ENCODE results near the gene ROBO3. TPM values are rescaled to one million over a fixed set of nuclear protein-coding genes. Genes with fewer than 3 reads are reported as not detected.
A peak's percentile ranks its signal among the peaks of the same experiment; 100 is the strongest.

Gene ROBO3
- total RNA-seq, 1 donor from 2014 or later: 5.9 TPM

GRCh38 chr11:124834526-124835180 lies 30.6 kb upstream of the ROBO3 start:
- H3K9me3 Mint-ChIP-seq (ENCODE audit: unreplicated experiment): peaks cover 1% of the 10 kb centered on the region
- no peaks in the 10 kb centered on the region for H3K36me3 Mint-ChIP-seq (ENCODE audit: unreplicated experiment)
- DNase-seq: no peak
- no peak overlapping the region for H3K4me3 Mint-ChIP-seq (ENCODE audit: unreplicated experiment)
- peaks cover 9% of the 10 kb centered on the region for H3K27me3 Mint-ChIP-seq (ENCODE audit: unreplicated experiment)
- no peak overlapping the region for H3K27ac Mint-ChIP-seq (ENCODE audit: unreplicated experiment)
- H3K4me1 Mint-ChIP-seq (ENCODE audit: low read depth, unreplicated experiment): peaks cover 1% of the 10 kb centered on the region
- TF ChIP-seq CTCF (IDR thresholded peaks at IDR 0.05; ENCODE audit: partially characterized antibody, unreplicated experiment): no peak

GRCh38 chr11:124835918-124836317 lies 29.3 kb upstream of the ROBO3 start:
- H3K27ac Mint-ChIP-seq (ENCODE audit: unreplicated experiment): no peak overlapping the region
- no peak overlapping the region for H3K4me3 Mint-ChIP-seq (ENCODE audit: unreplicated experiment)

GRCh38 chr11:124837491-124837856 lies 27.8 kb upstream of the ROBO3 start:
- no peaks in the 10 kb centered on the region for H3K36me3 Mint-ChIP-seq (ENCODE audit: unreplicated experiment)
- no peak overlapping the region for H3K27ac Mint-ChIP-seq (ENCODE audit: unreplicated experiment)
- H3K4me1 Mint-ChIP-seq (ENCODE audit: low read depth, unreplicated experiment): peaks cover 6% of the 10 kb centered on the region
- H3K27me3 Mint-ChIP-seq (ENCODE audit: unreplicated experiment): peaks cover 28% of the 10 kb centered on the region
- H3K4me3 Mint-ChIP-seq (ENCODE audit: unreplicated experiment): no peak overlapping the region
- peaks cover 3% of the 10 kb centered on the region for H3K9me3 Mint-ChIP-seq (ENCODE audit: unreplicated experiment)
- no peak for DNase-seq
- no peak for TF ChIP-seq CTCF (IDR thresholded peaks at IDR 0.05; ENCODE audit: partially characterized antibody, unreplicated experiment)

More at GRCh38 chr11:124835918-124836317, 29.3 kb upstream of the ROBO3 start:
- no peak for DNase-seq
- Mint-ChIP-seq H3K4me1 (ENCODE audit: low read depth, unreplicated experiment) (peaks cover 6% of the 10 kb centered on the region), H3K9me3 (ENCODE audit: unreplicated experiment) (peaks cover 1% of the 10 kb centered on the region), H3K36me3 (ENCODE audit: unreplicated experiment) (no peaks in the 10 kb centered on the region), H3K27me3 (ENCODE audit: unreplicated experiment) (peaks cover 18% of the 10 kb centered on the region)
- no peak for TF ChIP-seq CTCF (IDR thresholded peaks at IDR 0.05; ENCODE audit: partially characterized antibody, unreplicated experiment)

- DNase-seq: no peak
- Mint-ChIP-seq H3K27ac (ENCODE audit: unreplicated experiment) (no peak overlapping the region), H3K4me1 (ENCODE audit: low read depth, unreplicated experiment) (peaks cover 6% of the 10 kb centered on the region), H3K27me3 (ENCODE audit: unreplicated experiment) (peaks cover 37% of the 10 kb centered on the region), H3K36me3 (ENCODE audit: unreplicated experiment) (no peaks in the 10 kb centered on the region), H3K4me3 (ENCODE audit: unreplicated experiment) (peak overlapping the region; percentile 76), H3K9me3 (ENCODE audit: unreplicated experiment) (peaks cover 6% of the 10 kb centered on the region)
- no peak for TF ChIP-seq CTCF (IDR thresholded peaks at IDR 0.05; ENCODE audit: partially characterized antibody, unreplicated experiment)
These were observed 26.5 kb upstream of the ROBO3 start for GRCh38 chr11:124838805-124839127.

GRCh38 chr11:124839128-124839971 lies 25.9 kb upstream of the ROBO3 start:
- Mint-ChIP-seq H3K4me1 (ENCODE audit: low read depth, unreplicated experiment) (peaks cover 6% of the 10 kb centered on the region), H3K36me3 (ENCODE audit: unreplicated experiment) (no peaks in the 10 kb centered on the region), H3K9me3 (ENCODE audit: unreplicated experiment) (peaks cover 6% of the 10 kb centered on the region), H3K27me3 (ENCODE audit: unreplicated experiment) (peaks cover 39% of the 10 kb centered on the region), H3K4me3 (ENCODE audit: unreplicated experiment) (peak overlapping the region; percentile 76), H3K27ac (ENCODE audit: unreplicated experiment) (no peak overlapping the region)
- DNase-seq: peak; percentile 60
- no peak for TF ChIP-seq CTCF (IDR thresholded peaks at IDR 0.05; ENCODE audit: partially characterized antibody, unreplicated experiment)

Data from glutamatergic neuron (in vitro differentiated cells).